ENCODE measurements around the gene NEU2.
"Not testable (repeated sequence)": the region's sequence is repeated elsewhere in the genome, so short reads cannot be mapped to it uniquely, and the experiment has no call there.

The NEU2 gene

DNA sequence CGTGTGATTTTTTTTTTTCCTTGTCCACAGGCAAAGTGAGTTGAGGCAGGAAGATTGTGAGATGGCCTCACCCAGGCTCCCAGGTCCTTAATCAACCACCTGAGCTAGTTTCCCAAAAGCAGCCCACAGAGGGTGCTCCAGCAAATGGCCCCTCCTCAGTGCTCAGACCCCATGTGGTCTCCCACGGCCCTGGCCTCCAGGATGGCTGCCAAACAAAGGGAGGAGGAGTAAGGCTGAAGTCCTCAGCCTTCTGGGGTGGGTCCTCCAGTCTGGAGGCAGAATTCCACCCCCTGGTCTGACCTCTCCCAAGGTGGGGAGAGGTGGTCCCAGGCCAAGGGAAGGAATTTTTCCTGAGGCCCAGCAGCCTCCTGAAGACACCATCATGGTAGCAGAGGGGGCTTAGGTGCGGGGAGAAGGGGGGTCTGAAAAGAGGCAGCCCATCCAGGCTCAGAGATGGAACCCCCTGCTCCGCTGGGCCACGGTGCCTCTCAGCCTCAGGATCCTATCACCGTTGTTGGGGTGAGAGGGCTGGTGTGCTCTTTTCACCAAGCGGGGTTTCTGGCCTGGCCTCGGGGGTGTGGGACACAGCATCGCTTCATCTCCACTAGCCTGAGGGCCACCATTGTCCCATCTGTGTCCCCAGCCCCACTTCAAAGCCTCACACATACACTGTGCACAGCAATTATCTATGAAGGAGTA lies 21.8 kb upstream of the NEU2 start:
- DNase-seq = no peak

GRCh38 chr2:233011268-233011650 lies 21.2 kb upstream of the NEU2 start:
- DNase-seq = no peak

GRCh38 chr2:233011702-233012131 lies 20.8 kb upstream of the NEU2 start:
- DNase-seq = no peak

DNA sequence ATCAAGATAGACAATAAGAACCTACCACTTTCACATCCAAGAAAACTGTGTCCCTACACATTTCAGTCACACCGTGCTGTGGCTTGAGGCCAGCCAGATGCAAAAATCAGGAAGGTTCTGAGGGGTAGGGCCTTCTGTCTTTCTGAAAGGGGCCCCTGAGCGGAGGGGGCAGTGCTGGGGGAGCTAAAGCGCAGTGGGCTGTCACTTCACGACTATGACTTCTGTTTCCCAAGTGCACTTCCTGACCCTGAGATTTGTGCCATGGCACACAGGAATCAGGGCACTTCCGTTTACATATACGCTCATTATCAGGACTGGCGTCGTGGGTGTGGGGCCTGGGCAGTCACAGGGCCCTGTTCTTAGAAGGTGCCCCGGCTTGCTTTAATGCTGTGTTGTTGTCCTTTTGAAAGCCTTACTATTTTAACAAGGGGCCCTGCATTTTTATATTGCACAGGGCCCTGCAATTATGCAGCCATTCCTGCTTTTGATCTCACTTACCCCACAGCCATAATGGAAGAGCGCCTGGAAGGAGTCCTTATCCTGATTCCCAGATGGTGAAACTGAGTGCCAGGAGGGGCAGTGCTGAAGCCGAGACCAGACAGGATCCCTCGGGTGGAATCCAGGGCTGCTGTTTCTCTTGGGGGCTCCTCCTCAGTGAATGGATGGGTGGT lies 20.0 kb upstream of the NEU2 start:
- DNase-seq = no peak

- no peak for DNase-seq
Observed at GRCh38 chr2:233013027-233013461, 19.4 kb upstream of the NEU2 start, which contains the start of gene NGEF. NGEF (minus strand) TSS chr2:233013256; CDS start chr2:232974890, 38,366 bp downstream.

DNA sequence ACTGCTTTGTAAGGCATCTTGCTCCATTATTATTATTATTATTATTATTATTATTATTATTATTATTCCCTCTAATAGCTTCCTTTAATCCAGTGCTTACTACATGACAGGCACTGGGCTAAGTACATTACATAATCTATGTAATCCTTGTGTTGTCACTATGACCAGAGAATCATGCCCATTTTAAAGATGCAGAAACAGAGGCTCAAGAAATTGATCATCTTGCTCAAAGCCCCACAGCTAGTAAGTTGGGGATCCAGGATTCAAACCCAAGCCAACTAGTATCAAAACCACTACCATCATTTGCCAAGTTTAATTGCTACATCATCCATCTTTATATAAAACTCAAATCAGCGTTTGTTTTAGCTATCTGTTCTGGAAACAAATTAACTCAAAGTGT lies 18.8 kb upstream of the NEU2 start:
- no peak for DNase-seq

DNA sequence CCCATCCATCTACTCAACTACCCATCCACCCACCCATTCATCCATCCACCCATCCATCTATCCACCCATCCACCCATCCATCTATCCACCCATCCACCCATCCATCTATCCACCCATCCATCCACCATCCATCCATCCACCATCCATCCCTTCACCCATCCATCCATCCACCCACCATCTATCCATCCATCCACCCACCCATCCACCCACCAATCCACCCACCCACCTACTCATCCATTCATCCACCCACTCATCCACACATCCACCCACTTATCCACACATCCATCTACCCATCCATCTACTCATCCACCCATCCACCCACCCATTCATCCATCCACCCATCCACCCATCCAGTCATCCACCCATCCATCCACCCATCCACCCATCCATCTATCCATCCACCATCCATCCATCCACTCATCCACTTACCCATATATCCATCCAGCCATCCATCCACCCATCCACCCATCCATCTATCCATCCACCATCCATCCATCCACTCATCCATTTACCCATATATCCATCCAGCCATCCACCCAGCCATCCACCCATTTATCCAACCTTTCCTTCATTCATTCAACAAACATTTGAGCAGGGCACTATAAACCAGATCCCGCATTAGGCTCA lies 17.3 kb upstream of the NEU2 start:
- no peak for DNase-seq

DNA sequence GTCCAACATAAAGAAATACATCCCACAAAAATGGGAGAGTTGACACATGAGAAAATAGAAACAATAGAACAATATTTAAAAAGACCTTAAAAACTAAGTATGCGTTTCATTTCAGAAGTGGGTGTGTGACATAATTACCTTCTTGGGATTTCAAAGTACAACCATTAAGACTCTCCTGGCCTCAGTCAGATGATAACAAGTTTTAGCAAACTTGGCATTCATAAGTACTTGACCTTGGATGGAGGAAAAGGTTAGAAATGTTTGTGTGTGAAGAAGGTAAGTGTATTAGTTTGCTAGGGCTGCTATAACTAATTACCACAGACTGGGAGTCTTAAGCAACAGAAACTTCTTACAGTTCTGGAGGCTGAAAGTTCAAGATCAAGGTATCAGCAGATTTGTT lies 14.5 kb upstream of the NEU2 start:
- DNase-seq = no peak

- not testable (repeated sequence) for DNase-seq
Observed at GRCh38 chr2:233019610-233020009, 12.9 kb upstream of the NEU2 start.

DNA sequence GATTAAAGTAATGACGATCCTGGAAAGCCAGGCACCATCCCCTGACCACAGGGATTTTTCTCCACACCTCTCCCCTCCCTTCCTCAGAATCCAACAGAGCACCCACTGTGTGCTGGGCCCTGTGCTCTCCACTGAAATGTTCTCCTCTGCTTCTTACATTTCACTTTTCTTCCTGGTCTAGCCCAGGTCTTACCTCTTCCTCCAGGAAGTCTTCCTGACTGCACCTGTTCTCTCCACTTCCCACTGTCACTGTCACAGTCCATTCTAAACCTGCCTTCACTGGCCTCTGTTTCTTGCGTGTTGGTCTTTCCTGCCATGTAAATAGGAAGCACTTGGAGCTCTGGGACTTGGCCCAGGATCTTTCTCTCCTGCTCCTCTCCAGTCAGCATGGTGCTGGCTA lies 12.0 kb upstream of the NEU2 start:
- DNase-seq = no peak

- DNase-seq = no peak
Observed at GRCh38 chr2:233021771-233022170, 10.7 kb upstream of the NEU2 start.

- no peak for DNase-seq
Observed at GRCh38 chr2:233022561-233022960, 9.9 kb upstream of the NEU2 start.

- no peak for DNase-seq
Observed at GRCh38 chr2:233023007-233023760, 9.3 kb upstream of the NEU2 start.

DNA sequence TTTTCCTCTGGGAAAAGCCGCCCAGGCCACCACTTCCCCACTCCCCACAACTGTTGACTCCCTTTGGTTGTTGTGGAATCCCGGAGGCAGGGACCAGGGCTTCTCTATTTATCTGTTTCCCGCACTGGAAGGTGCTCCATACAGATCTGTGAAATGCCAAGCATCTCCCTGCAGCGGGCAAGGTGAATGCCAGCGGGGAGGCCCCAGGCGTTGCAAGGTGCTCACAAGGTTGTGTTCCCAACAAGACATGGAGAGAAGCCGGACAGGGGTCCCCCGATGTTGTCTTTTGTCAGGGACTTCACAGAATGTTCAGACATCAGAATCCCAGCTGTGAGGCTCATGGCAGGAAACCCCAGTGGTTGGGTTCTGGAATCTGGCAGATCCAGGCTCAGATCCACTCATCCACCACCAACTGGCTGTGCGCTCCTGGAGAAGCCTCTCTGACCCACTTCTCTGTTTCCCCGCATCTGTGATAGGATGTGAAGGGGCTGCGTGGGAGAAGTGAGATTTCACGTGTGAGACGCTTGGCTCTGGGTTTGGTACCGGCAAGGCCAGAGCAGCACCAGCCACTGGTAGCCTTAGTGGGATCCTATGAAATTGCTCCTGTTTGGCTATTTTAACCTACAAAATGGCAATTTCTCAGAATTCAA lies 8.6 kb upstream of the NEU2 start:
- no peak for DNase-seq

- no peak for DNase-seq
Observed at GRCh38 chr2:233025706-233026105, 6.8 kb upstream of the NEU2 start.

DNA sequence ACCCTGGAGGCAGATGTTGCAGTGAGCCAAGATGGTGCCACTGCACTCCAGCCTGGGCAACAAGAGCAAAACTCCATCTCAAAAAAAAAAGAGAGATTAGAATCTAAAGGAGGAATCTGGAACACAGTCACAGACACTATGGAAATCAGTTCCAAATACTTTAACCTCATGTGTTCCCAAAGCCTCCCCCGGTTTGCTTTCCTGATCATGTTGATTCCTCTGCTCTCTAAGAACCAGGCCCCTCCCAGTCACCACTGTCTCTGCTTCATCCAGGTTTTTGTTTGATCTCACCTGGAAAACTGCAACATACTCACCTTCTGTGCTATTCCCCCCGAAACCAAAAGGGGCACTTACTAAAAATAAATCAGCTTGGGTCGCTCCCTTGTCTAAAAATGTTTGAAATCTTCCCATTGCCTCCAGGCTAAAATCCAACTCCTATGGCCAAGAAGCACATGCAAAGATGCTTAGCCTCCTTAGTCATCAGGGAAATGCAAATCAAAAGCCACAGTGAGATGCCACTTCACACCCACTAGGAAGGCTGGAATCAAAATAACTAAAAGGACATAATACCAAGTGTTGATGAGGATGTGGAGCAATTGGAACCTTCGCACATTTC lies 6.2 kb upstream of the NEU2 start:
- no peak for DNase-seq

- DNase-seq = no peak
Observed at GRCh38 chr2:233029321-233029720, 3.2 kb upstream of the NEU2 start.

- DNase-seq = no peak
Observed at GRCh38 chr2:233031556-233032500, 644 bp upstream of the NEU2 start.

DNA sequence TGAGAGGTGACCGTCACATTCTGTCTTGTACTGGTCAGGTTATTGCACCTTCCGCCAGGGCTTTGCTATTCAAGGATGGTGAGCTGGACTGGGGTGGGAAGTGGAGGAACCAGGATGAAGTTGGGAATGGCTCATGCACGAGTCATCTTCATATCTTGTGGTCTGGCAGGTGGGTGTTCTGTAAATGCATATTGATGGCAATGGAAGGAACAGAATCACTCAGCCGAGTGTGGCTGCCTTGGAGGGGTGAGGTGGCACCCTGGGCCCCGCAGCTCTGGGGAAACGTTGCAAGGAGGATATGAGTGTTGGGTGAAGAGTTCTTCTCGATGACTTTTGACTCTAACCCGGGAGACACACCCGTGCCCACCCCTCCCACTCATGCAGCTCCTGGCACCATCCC lies 1.2 kb downstream of the NEU2 start:
- no peak for DNase-seq

- no peak for DNase-seq
Observed at GRCh38 chr2:233034091-233034882, 1.8 kb downstream of the NEU2 start.
